Gastrocnemius medialis (tissue), 4 donors: Measurements from ENCODE around the gene RBFOX2.

Source experiments
- CTCF ChIP-seq, 5 experiments: fragments of 450-650 bp in 3 of 5; fragments of 200-600 bp in 2 of 5; sonication (generic) in 2 of 5; IDR thresholded peaks in 4 of 5; conservative IDR thresholded peaks in 1 of 5; 1 replicate in 4 of 5; 2 replicates in 1 of 5; pipeline ENCODE4 v1.5.1; 2016 to 2019; ENCODE audit warnings: antibody characterized with exemption in 5 of 5, mild to moderate bottlenecking in 3 of 5, moderate library complexity in 3 of 5
- POLR2A ChIP-seq, 2 donors: fragments of 450-650 bp; IDR thresholded peaks; one replicate each; pipeline ENCODE4 v1.6.1; 2017; ENCODE audit warnings: antibody characterized with exemption in 2 of 2, mild to moderate bottlenecking in 2 of 2, moderate library complexity in 2 of 2

GRCh38 chr22:35736166-35736565 is 292.5 kb downstream of the RBFOX2 start:
- no peak for TF ChIP-seq POLR2A (IDR thresholded peaks at IDR 0.05)
- TF ChIP-seq CTCF (IDR thresholded peaks at IDR 0.05 in 4 of 5, conservative IDR thresholded peaks at IDR 0.05 in 1 of 5) = no peak
